Osteocyte (in vitro differentiated cells): ENCODE results near the gene RANBP10. TPM values are rescaled to one million over a fixed set of nuclear protein-coding genes. Genes with fewer than 3 reads are reported as not detected.

Experiments used
- DNase-seq: peaks from one replicate; pipeline ENCODE4 v3.0.0; 2021; ENCODE audit warnings: mixed read lengths; ENCODE audit not compliant: unreplicated experiment; ENCODE audit errors: extremely low spot score
- H3K27ac Mint-ChIP-seq: one replicate; pipeline ENCODE4 v1.8.0; 2021; ENCODE audit warnings: mild to moderate bottlenecking, mixed read lengths; ENCODE audit not compliant: unreplicated experiment
- H3K27me3 Mint-ChIP-seq: one replicate; pipeline ENCODE4 v1.8.0; 2021; ENCODE audit warnings: mixed read lengths; ENCODE audit not compliant: unreplicated experiment
- H3K36me3 Mint-ChIP-seq: one replicate; pipeline ENCODE4 v1.8.0; 2021; ENCODE audit warnings: mixed read lengths; ENCODE audit not compliant: unreplicated experiment
- H3K4me1 Mint-ChIP-seq: one replicate; pipeline ENCODE4 v1.8.0; 2021; ENCODE audit warnings: mixed read lengths; ENCODE audit not compliant: unreplicated experiment
- H3K4me3 Mint-ChIP-seq: one replicate; pipeline ENCODE4 v1.8.0; 2021; ENCODE audit warnings: mild to moderate bottlenecking, moderate library complexity, mixed read lengths; ENCODE audit not compliant: unreplicated experiment
- H3K9me3 Mint-ChIP-seq: one replicate; pipeline ENCODE4 v1.8.0; 2021; ENCODE audit warnings: mixed read lengths; ENCODE audit not compliant: unreplicated experiment
- total RNA-seq: library from RNA; stranded (reverse); gene quantifications from 2 replicates; pipeline ENCODE4 v1.2.1, GENCODE V29; 2021
- TF ChIP-seq, protein P1 (sequence below): fragments of 200-600 bp; sonication (generic); IDR thresholded peaks from 2 replicates; pipeline ENCODE4 v1.5.0; 2021; ENCODE audit warnings: antibody characterized with exemption, mild to moderate bottlenecking, moderate library complexity

The RANBP10 gene
- total RNA-seq, 1 donor from 2014 or later = 18.9 TPM

DNA sequence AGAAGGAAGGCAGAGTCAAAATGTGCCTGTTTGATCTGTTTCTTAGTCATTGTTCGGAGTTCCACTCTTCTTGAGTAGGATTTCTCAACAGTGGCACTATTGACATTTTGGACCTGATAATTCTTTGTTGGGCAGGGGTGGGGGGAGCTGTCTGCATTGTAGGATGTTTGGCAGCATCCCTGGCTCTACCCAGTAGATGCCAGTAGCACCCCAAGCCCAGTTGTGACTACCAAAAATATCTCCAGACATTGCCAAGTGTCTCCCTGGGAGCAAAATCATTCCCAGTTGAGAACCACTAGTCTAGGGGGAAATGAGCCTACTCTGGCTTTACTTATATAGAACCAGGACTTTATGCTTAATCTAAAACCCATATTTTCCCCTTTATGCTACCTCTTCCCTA is 86.1 kb downstream of the RANBP10 start:
- Mint-ChIP-seq H3K36me3 (peaks cover 5% of the 10 kb centered on the region), H3K4me3 (peak overlapping the region; percentile 94), H3K9me3 (no peaks in the 10 kb centered on the region), H3K4me1 (peaks cover 32% of the 10 kb centered on the region), H3K27ac (peak overlapping the region; percentile 94), H3K27me3 (no peaks in the 10 kb centered on the region)
- no peak for DNase-seq
- TF ChIP-seq, protein P1, sequence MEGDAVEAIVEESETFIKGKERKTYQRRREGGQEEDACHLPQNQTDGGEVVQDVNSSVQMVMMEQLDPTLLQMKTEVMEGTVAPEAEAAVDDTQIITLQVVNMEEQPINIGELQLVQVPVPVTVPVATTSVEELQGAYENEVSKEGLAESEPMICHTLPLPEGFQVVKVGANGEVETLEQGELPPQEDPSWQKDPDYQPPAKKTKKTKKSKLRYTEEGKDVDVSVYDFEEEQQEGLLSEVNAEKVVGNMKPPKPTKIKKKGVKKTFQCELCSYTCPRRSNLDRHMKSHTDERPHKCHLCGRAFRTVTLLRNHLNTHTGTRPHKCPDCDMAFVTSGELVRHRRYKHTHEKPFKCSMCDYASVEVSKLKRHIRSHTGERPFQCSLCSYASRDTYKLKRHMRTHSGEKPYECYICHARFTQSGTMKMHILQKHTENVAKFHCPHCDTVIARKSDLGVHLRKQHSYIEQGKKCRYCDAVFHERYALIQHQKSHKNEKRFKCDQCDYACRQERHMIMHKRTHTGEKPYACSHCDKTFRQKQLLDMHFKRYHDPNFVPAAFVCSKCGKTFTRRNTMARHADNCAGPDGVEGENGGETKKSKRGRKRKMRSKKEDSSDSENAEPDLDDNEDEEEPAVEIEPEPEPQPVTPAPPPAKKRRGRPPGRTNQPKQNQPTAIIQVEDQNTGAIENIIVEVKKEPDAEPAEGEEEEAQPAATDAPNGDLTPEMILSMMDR = no peak

DNA sequence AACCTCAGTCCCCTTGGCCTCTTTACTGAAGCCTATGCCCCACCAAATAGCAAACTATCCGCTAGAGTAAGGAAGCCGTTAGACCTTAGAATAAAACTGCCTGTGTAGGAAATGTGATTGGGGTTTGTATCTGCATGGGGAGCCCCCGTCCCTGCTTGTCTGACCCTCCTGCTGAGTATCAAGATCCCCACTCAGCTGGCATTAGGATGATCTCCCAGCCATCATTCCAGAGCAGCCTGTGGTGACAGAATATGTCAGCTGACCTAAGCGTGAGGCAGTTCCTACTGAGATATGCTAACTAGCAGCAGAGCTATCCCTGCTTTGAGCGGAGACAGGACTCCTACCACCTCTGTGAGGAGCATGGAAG is 86.6 kb downstream of the RANBP10 start:
- no peaks in the 10 kb centered on the region for H3K27me3 Mint-ChIP-seq
- H3K4me3 Mint-ChIP-seq = peak overlapping the region; percentile 94
- TF ChIP-seq, protein P1 = no peak
- no peaks in the 10 kb centered on the region for H3K9me3 Mint-ChIP-seq
- H3K4me1 Mint-ChIP-seq = peaks cover 32% of the 10 kb centered on the region
- H3K27ac Mint-ChIP-seq = peak overlapping the region; percentile 94
- DNase-seq = no peak
- H3K36me3 Mint-ChIP-seq = peaks cover 4% of the 10 kb centered on the region

DNA sequence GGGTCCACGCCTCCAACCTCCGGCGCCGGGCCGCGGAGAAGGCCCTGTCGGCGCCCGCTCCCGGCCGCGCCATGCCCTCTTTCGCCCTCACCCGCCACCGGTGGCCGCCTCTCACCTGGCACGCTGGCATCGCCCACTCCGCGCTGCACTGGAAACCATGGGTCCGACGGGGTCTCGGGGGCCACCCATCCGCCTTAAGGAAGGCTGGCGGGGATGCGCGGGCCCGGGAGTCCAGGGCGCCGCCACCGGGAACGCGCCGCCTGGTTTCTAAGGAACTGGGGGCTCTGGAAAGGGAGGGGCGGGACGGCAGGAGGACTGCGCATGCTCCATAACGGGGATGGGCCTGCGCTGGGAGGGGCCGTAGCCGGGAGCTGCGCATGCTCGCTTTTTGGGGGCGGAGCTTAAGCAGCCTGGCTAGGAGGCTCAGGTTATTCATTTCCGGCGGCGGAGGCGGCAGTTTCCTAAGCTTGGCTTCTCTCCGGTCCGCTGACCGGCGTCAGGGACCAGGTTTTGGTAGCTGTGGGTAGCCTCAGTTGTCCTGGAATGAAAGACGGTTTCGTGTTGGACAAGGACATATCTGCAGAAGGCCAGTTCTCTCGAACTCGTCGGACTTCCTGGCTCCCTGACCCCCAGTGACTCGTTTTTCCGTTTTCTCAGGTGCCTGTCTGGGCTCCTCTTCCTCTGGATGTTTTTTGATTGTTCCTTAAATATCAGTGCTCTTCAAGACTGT is 87.1 kb downstream of the RANBP10 start, which contains the start of gene GFOD2:
TSS of gene GFOD2 (minus strand) at position 269 of the 730 bp plus-strand sequence. CDS start 33,601 bp downstream, outside the sequence.
- H3K9me3 Mint-ChIP-seq = no peaks in the 10 kb centered on the region
- peaks cover 4% of the 10 kb centered on the region for H3K36me3 Mint-ChIP-seq
- H3K4me1 Mint-ChIP-seq = peaks cover 32% of the 10 kb centered on the region
- DNase-seq = peak; percentile 99
- H3K27me3 Mint-ChIP-seq = no peaks in the 10 kb centered on the region
- peak within 1 kb of the TSS; percentile 94 for H3K4me3 Mint-ChIP-seq
- peak within 1 kb of the TSS; percentile 94 for H3K27ac Mint-ChIP-seq
- TF ChIP-seq, protein P1 = no peak

DNA sequence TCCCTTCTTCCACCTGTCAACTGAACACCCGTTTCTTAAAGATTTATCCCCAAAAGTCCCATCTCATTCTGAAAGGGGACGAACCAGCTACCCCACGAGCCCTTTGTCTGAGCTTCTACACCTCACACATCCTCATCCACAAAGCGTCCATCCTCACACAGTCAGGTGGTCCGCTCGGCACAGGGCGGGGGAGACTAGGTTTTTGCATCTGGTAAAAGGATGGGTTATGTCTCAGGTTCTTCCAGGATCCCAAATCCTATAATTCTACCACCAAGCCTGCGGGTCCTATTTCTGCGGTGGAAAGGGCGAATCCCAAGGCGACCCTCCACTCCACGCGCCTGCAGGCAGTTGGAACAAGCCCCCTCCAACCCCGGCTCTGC is 87.7 kb downstream of the RANBP10 start:
- H3K27ac Mint-ChIP-seq = peak overlapping the region; percentile 94
- TF ChIP-seq, protein P1 = no peak
- H3K27me3 Mint-ChIP-seq = no peaks in the 10 kb centered on the region
- no peaks in the 10 kb centered on the region for H3K9me3 Mint-ChIP-seq
- peaks cover 32% of the 10 kb centered on the region for H3K4me1 Mint-ChIP-seq
- peaks cover 4% of the 10 kb centered on the region for H3K36me3 Mint-ChIP-seq
- no peak for DNase-seq
- peak overlapping the region; percentile 94 for H3K4me3 Mint-ChIP-seq

DNA sequence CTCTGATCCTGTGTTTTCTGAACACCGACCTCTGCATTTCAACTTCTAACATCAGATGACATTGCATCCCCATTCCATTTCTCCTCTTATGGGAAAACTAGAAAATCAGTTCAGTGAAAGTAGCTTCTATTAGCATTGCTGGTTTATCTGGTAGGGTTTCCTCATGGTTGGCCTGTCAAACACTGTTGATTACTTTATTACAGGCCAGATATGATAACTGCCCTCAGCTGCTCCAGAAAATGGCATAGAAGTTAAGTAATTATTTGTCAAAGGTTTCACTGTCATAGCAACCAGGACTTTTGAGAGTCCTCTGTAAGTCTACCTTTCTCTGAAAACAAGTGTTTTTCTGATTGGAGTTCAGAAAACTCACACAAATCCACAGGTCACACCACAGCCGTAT is 90.3 kb downstream of the RANBP10 start:
- Mint-ChIP-seq H3K4me1 (peaks cover 32% of the 10 kb centered on the region), H3K27ac (no peak overlapping the region), H3K36me3 (peaks cover 2% of the 10 kb centered on the region), H3K4me3 (no peak overlapping the region), H3K9me3 (no peaks in the 10 kb centered on the region), H3K27me3 (no peaks in the 10 kb centered on the region)
- TF ChIP-seq, protein P1 = no peak
- no peak for DNase-seq
